ENCODE data around the gene ATP9B. TPM values are rescaled to one million over a fixed set of nuclear protein-coding genes. Genes with fewer than 3 reads are reported as not detected.
"Not testable (repeated sequence)": the region's sequence is repeated elsewhere in the genome, so short reads cannot be mapped to it uniquely, and the experiment has no call there.

The ATP9B gene
- total RNA-seq, 1 donor from 2014 or later: 37.3 TPM

DNA sequence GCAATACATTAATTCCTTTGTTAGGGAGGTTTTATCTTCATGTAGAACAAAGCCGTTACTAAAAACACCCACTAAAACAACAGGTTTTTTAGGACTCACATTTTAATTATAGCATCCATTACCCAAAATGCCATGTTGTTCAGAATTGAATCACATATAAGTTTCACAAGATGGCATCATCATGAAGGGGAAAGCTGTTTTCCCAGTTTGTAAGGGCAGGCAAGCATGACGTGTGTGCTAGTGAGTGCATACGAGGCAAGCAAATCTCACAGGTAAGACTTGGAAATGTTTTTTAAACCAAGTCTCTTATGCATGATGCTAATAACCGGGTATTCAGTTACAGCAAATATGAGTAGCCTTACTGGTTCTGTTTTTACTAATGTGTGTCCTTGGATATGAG, 214.7 kb downstream of the ATP9B start:
- H3K27ac Mint-ChIP-seq (ENCODE audit: unreplicated experiment): no peak overlapping the region
- DNase-seq (ENCODE audit: low spot score): no peak
- H3K36me3 Mint-ChIP-seq (ENCODE audit: low read depth, unreplicated experiment): peaks cover 20% of the 10 kb centered on the region
- TF ChIP-seq, protein P1, sequence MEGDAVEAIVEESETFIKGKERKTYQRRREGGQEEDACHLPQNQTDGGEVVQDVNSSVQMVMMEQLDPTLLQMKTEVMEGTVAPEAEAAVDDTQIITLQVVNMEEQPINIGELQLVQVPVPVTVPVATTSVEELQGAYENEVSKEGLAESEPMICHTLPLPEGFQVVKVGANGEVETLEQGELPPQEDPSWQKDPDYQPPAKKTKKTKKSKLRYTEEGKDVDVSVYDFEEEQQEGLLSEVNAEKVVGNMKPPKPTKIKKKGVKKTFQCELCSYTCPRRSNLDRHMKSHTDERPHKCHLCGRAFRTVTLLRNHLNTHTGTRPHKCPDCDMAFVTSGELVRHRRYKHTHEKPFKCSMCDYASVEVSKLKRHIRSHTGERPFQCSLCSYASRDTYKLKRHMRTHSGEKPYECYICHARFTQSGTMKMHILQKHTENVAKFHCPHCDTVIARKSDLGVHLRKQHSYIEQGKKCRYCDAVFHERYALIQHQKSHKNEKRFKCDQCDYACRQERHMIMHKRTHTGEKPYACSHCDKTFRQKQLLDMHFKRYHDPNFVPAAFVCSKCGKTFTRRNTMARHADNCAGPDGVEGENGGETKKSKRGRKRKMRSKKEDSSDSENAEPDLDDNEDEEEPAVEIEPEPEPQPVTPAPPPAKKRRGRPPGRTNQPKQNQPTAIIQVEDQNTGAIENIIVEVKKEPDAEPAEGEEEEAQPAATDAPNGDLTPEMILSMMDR (IDR thresholded peaks at IDR 0.05; ENCODE audit: unreplicated experiment): no peak
- no peaks in the 10 kb centered on the region for H3K27me3 Mint-ChIP-seq (ENCODE audit: unreplicated experiment)
- H3K9me3 Mint-ChIP-seq (ENCODE audit: unreplicated experiment): no peaks in the 10 kb centered on the region
- H3K4me3 Mint-ChIP-seq (ENCODE audit: unreplicated experiment): no peak overlapping the region
- no peaks in the 10 kb centered on the region for H3K4me1 Mint-ChIP-seq (ENCODE audit: unreplicated experiment)

DNA sequence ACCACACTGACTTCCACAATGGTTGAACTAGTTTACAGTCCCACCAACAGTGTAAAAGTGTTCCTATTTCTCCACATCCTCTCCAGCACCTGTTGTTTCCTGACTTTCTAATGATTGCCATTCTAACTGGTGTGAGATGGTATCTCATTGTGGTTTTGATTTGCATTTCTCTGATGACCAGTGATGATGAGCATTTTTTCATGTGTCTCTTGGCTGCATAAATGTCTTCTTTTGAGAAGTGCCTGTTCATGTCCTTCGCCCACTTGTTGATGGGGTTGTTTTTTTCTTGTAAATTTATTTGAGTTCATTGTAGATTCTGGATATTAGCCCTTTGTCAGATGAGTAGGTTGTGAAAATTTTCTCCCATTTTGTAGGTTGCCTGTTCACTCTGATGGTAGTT, 216.0 kb downstream of the ATP9B start:
- H3K27me3 Mint-ChIP-seq (ENCODE audit: unreplicated experiment); H3K9me3 Mint-ChIP-seq (ENCODE audit: unreplicated experiment); DNase-seq (ENCODE audit: low spot score); H3K4me1 Mint-ChIP-seq (ENCODE audit: unreplicated experiment); H3K4me3 Mint-ChIP-seq (ENCODE audit: unreplicated experiment); H3K27ac Mint-ChIP-seq (ENCODE audit: unreplicated experiment): not testable (repeated sequence)
- peaks cover 20% of the 10 kb centered on the region for H3K36me3 Mint-ChIP-seq (ENCODE audit: low read depth, unreplicated experiment)

DNA sequence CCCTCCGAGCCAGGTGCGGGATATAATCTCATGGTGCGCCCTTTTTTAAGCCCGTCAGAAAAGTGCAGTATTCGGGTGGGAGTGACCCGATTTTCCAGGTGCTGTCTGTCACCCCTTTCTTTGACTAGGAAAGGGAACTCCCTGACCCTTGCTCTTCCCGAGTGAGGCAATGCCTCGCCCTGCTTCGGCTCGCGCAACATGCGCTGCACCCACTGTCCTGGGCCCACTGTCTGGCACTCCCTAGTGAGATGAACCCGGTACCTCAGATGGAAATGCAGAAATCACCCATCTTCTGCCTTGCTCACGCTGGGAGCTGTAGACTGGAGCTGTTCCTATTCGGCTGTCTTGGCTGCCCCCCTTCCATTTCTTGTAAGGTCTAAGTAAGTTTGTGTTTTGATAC, 221.2 kb downstream of the ATP9B start:
- peaks cover 14% of the 10 kb centered on the region for H3K36me3 Mint-ChIP-seq (ENCODE audit: low read depth, unreplicated experiment)
- not testable (repeated sequence) for DNase-seq (ENCODE audit: low spot score); H3K4me1 Mint-ChIP-seq (ENCODE audit: unreplicated experiment); H3K4me3 Mint-ChIP-seq (ENCODE audit: unreplicated experiment); H3K27me3 Mint-ChIP-seq (ENCODE audit: unreplicated experiment); H3K27ac Mint-ChIP-seq (ENCODE audit: unreplicated experiment); H3K9me3 Mint-ChIP-seq (ENCODE audit: unreplicated experiment)

DNA sequence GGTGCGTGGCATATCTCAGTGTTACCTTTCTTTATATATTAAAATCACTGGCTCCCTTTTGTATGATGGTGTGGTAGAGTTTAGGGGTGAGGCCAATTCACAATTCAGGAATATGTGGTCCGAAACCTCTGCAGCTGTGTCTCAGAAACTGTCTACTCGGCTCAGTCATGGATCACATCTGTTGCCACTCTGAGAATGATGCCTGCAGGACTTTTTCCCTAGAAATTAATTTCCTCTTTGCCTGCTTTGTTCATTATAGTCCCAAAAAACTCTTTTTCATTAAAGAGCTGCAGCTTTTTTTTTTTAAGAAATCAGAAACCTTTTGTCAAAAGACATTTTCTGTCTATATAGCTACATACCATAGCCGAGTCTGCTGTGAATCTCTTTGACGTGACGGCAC, 221.7 kb downstream of the ATP9B start:
- TF ChIP-seq, protein P1 (IDR thresholded peaks at IDR 0.05; ENCODE audit: unreplicated experiment): no peak
- Mint-ChIP-seq H3K4me3 (ENCODE audit: unreplicated experiment) (no peak overlapping the region), H3K27me3 (ENCODE audit: unreplicated experiment) (no peaks in the 10 kb centered on the region), H3K9me3 (ENCODE audit: unreplicated experiment) (peaks cover 6% of the 10 kb centered on the region), H3K27ac (ENCODE audit: unreplicated experiment) (no peak overlapping the region), H3K4me1 (ENCODE audit: unreplicated experiment) (no peaks in the 10 kb centered on the region), H3K36me3 (ENCODE audit: low read depth, unreplicated experiment) (peaks cover 14% of the 10 kb centered on the region)
- no peak for DNase-seq (ENCODE audit: low spot score)

DNA sequence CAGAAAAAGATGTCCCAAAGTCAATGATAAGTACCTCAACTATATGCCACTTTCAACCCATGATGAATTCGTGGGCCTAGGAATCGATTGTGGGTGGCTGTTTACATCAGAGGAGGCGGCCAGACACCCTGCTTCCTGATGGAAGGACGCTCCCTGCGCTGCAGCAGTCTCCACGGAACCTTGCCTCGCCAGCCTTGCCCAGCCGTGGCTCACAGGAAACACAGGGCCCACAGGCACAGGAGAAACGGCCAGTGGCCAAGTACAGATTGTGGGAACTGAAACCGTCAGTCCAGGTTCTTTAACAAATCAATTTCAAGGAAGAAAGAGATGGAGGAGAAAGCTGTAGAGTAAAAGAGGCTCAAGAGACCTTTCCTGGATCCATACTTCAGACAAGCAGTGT, 225.0 kb downstream of the ATP9B start:
- DNase-seq (ENCODE audit: low spot score): no peak
- Mint-ChIP-seq H3K9me3 (ENCODE audit: unreplicated experiment) (peaks cover 6% of the 10 kb centered on the region), H3K4me3 (ENCODE audit: unreplicated experiment) (no peak overlapping the region), H3K27me3 (ENCODE audit: unreplicated experiment) (peaks cover 3% of the 10 kb centered on the region), H3K36me3 (ENCODE audit: low read depth, unreplicated experiment) (peaks cover 24% of the 10 kb centered on the region), H3K27ac (ENCODE audit: unreplicated experiment) (no peak overlapping the region), H3K4me1 (ENCODE audit: unreplicated experiment) (no peaks in the 10 kb centered on the region)
- TF ChIP-seq, protein P1 (IDR thresholded peaks at IDR 0.05; ENCODE audit: unreplicated experiment): no peak

DNA sequence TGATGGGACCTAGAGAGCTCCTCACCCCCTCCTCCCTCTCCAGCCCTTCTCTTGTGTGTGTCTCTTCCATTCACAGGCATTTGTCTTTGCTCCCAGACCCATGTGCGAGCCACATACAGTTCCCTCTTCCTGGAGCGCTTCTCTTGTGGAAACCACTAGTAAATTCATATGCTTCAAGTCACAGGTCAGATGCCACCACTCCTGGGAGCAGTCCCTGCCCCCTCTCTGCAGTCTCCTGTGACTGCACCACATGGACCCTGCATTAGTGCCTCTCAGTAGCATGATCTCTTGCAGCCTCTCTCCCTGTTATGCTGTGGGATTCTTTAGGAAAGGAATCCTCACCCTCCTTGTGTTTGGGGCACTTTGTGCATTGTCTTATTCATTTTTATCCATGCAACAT, 230.1 kb downstream of the ATP9B start:
- H3K4me1 Mint-ChIP-seq (ENCODE audit: unreplicated experiment): no peaks in the 10 kb centered on the region
- no peak for DNase-seq (ENCODE audit: low spot score)
- no peak overlapping the region for H3K27ac Mint-ChIP-seq (ENCODE audit: unreplicated experiment)
- H3K4me3 Mint-ChIP-seq (ENCODE audit: unreplicated experiment): no peak overlapping the region
- H3K9me3 Mint-ChIP-seq (ENCODE audit: unreplicated experiment): no peaks in the 10 kb centered on the region
- H3K27me3 Mint-ChIP-seq (ENCODE audit: unreplicated experiment): peaks cover 5% of the 10 kb centered on the region
- TF ChIP-seq, protein P1 (IDR thresholded peaks at IDR 0.05; ENCODE audit: unreplicated experiment): no peak
- H3K36me3 Mint-ChIP-seq (ENCODE audit: low read depth, unreplicated experiment): peaks cover 12% of the 10 kb centered on the region

Data from endothelial cell (in vitro differentiated cells).